Prostate gland (tissue), 2 donors: ENCODE results near the gene FAM20B. TPM values are rescaled to one million over a fixed set of nuclear protein-coding genes. Genes with fewer than 3 reads are reported as not detected.

Experiments used
- DNase-seq: peaks from one replicate; pipeline ENCODE4 v3.0.0-alpha.2; 2019; ENCODE audit warnings: low spot score
- H3K27ac ChIP-seq, 2 donors: fragments of 200-600 bp; sonication (generic); 2 replicates each; pipeline ENCODE4 v1.5.1; 2017 to 2019
- H3K27me3 ChIP-seq: fragments of 200-600 bp; sonication (generic); replicated peaks from 2 replicates; pipeline ENCODE4 v1.5.1; 2019; ENCODE audit not compliant: insufficient read depth
- H3K36me3 ChIP-seq, 2 donors: fragments of 200-600 bp; sonication (generic); 1 replicate in 1 of 2; 2 replicates in 1 of 2; pipeline versions ENCODE4 v1.5.1 to v1.8.1; 2017 to 2019
- H3K4me1 ChIP-seq: fragments of 200-600 bp; sonication (generic); replicated peaks from 2 replicates; pipeline ENCODE4 v1.5.1; 2019
- H3K4me3 ChIP-seq, 2 donors: fragments of 200-600 bp; sonication (generic); 2 replicates each; pipeline ENCODE4 v1.5.1; 2017 to 2019
- H3K9me3 ChIP-seq: fragments of 200-600 bp; sonication (generic); 2 replicates; pipeline ENCODE4 v1.5.1; 2017
- POLR2A ChIP-seq: fragments of 450-650 bp; IDR thresholded peaks from one replicate; pipeline ENCODE4 v1.6.1; 2016; ENCODE audit warnings: antibody characterized with exemption, mild to moderate bottlenecking
- POLR2AphosphoS5 ChIP-seq: sonication (generic); formaldehyde crosslinking; IDR thresholded peaks from one replicate; pipeline ENCODE4 v1.6.1; 2017; ENCODE audit warnings: antibody characterized with exemption
- WGBS: methylation state at CpG from one replicate; pipeline ENCODE4 v1.1.5; 2018; 5-methylcytosine and 5-hydroxymethylcytosine counted together
- intact Hi-C: fragments of 100-400 bp; cut with DNase I; formaldehyde crosslinking; loops from one replicate; pipeline ENCODE4 v1.14.2; 2022
- total RNA-seq, 2 donors: library from RNA; depleted of rRNA; stranded (reverse); fragments of >200 nt; gene quantifications; one replicate each; pipeline ENCODE4 v1.1.0, GENCODE V29; 2016
- TF ChIP-seq, protein P1 (sequence below), 4 experiments: fragments of 200-600 bp in 2 of 4; fragments of 450-650 bp in 2 of 4; sonication (generic) in 2 of 4; IDR thresholded peaks; 1 replicate in 3 of 4; 2 replicates in 1 of 4; pipeline ENCODE4 v1.5.1; 2016 to 2019; ENCODE audit warnings: antibody characterized with exemption in 4 of 4, mild to moderate bottlenecking in 2 of 4, moderate library complexity in 2 of 4

The FAM20B gene
- total RNA-seq, 2 donors from 2014 or later = 20.1 to 21.6 TPM

DNA sequence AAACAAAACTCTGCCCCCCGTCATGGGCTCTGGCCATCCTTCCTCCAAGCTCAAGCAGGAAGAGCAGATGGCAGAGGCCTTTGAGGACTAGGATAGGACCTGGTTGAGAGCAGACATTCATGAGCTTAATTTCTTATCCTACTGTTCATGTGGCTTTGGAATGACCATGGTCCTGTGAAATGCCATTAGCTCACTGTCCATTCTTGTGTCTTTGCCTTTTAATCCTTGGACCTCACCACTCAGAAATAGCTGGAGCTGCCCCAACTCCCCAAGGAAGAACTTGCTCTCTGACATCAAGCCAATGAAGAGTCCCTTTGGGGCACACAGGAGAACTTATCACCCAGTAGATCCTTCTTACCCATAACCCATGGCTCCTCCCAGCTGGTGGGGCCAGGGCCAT is 11.6 kb upstream of the FAM20B start:
- H3K4me1 ChIP-seq = no peaks in the 10 kb centered on the region
- intact Hi-C loops = no loop called here
- no peak overlapping the region for H3K27ac ChIP-seq
- H3K27me3 ChIP-seq = no peaks in the 10 kb centered on the region
- no peaks in the 10 kb centered on the region for H3K9me3 ChIP-seq
- TF ChIP-seq POLR2AphosphoS5 (no peak), POLR2A (no peak)
- TF ChIP-seq, protein P1, sequence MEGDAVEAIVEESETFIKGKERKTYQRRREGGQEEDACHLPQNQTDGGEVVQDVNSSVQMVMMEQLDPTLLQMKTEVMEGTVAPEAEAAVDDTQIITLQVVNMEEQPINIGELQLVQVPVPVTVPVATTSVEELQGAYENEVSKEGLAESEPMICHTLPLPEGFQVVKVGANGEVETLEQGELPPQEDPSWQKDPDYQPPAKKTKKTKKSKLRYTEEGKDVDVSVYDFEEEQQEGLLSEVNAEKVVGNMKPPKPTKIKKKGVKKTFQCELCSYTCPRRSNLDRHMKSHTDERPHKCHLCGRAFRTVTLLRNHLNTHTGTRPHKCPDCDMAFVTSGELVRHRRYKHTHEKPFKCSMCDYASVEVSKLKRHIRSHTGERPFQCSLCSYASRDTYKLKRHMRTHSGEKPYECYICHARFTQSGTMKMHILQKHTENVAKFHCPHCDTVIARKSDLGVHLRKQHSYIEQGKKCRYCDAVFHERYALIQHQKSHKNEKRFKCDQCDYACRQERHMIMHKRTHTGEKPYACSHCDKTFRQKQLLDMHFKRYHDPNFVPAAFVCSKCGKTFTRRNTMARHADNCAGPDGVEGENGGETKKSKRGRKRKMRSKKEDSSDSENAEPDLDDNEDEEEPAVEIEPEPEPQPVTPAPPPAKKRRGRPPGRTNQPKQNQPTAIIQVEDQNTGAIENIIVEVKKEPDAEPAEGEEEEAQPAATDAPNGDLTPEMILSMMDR (IDR thresholded peaks at IDR 0.05) = no peak
- no peaks in the 10 kb centered on the region for H3K36me3 ChIP-seq
- WGBS = 100% methylated on average over 1 of the region's 1 CpG
- DNase-seq = no peak
- H3K4me3 ChIP-seq = no peak overlapping the region

DNA sequence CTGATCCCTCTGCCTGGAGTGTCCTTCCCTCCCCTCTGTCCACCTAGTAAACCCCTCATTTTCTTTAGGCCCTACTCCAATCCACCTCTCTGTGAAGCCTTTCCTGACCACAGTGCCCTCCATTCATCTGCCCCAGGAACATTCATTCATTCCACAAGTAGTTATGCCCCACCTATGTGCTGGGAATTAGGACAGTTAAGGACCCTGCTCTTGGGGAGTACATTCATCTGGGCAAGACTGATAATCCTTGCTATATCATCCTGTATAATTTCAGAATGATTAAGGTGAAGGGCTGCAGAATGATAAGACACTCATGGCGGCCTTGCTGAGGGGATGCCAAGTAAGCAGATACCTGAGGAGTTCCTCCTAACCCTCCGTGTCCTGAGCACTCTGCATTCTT is 10.3 kb upstream of the FAM20B start:
- DNase-seq = no peak
- intact Hi-C loops = no loop called here

DNA sequence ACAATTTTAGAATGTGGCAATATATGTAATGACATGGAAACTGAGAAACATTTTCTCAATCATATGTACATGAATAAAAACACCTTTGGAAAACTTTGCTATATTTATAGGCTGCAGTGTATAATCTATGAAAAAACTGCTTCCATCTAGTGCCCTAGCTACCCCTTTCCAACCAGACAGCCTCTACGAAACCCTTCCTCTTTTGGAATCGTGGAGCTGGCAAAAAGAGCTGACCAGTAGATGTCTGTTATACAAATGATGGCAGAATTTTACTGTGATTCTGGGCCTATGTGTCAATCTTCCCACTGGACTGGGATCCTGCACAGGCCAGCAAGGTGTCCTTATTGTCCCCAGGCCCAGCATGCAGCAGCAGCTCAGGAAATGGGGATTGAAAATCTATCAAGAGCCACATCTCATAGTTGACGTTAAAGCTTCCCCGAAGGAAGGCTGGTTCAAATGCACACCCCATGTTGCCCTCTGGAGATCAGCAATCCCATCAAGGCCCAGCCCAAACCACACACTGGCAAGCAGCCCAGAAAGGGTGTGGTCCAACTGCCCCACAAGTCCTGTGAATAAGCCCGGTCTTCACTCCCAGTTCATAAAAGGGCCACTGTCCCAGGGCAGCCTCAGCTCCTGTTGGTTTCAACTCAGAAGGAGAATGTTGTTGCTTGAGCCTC is 8.8 kb upstream of the FAM20B start:
- TF ChIP-seq POLR2A = peak; percentile 40
- TF ChIP-seq POLR2AphosphoS5 = no peak
- TF ChIP-seq, protein P1 (IDR thresholded peaks at IDR 0.05) = peak in 1 of 4 experiments; percentile 9
- H3K27ac ChIP-seq = no peak overlapping the region

More for the DNA sequence above, 10.3 kb upstream of the FAM20B start:
- no peaks in the 10 kb centered on the region for H3K27me3 ChIP-seq
- 76% methylated on average over 2 of the region's 2 CpGs for WGBS
- H3K4me1 ChIP-seq = no peaks in the 10 kb centered on the region
- no peak overlapping the region for H3K27ac ChIP-seq
- H3K36me3 ChIP-seq = no peaks in the 10 kb centered on the region
- H3K9me3 ChIP-seq = no peaks in the 10 kb centered on the region
- TF ChIP-seq POLR2AphosphoS5 (no peak), POLR2A (no peak)
- TF ChIP-seq, protein P1 (IDR thresholded peaks at IDR 0.05) = no peak
- H3K4me3 ChIP-seq = no peak overlapping the region

DNA sequence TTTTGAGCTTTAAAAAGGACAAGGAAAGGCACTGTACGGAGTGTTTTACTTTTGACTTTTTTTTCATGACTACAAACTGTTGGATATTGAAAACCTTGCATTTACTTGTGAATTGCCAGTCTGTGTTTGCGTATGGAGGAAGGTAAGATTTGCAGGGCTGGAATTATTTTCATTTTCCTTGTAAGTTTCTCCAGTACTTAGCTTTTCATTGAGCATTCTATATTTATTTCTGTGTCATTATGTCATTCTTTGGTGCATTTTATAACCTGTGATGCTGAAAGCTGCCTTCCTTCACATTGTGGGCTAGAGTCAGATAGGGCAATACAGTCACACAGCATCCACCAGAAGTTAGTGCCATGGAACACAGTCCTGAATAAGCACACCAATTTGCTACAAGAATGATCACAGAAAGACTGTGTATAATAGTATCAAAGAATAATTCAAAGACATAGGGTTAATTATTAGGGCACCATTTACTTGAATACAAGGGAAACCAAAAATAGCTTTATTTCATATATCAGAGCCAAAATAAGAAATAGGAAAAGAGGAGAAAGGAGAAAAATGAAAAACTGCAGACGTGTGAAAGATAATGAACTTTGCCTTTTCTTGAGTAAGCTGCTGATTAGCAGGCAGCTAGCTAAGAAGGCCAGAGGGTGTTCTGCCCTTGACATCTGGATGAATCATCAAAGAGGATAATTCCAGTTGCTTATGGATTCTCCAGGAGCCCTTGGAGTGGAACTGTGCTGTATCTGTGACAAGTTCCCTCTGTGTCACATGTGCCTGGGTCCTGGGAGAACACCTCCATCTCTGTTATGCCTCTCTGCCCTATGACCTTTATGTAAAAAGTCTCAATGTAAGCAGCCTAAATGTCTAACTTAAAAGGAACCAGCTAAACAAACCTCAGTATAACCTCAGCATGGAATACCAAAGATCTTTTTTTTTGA is 8.0 kb upstream of the FAM20B start:
- intact Hi-C loops = no loop called here
- WGBS = 46% methylated on average over 3 of the region's 3 CpGs
- Histone ChIP-seq H3K27ac (no peak overlapping the region), H3K4me3 (no peak overlapping the region), H3K4me1 (no peaks in the 10 kb centered on the region), H3K9me3 (no peaks in the 10 kb centered on the region), H3K27me3 (no peaks in the 10 kb centered on the region), H3K36me3 (no peaks in the 10 kb centered on the region)
- DNase-seq = no peak
- TF ChIP-seq, protein P1 (IDR thresholded peaks at IDR 0.05) = no peak
- TF ChIP-seq POLR2AphosphoS5 (no peak), POLR2A (no peak)

More for the DNA sequence above, 8.8 kb upstream of the FAM20B start:
- H3K4me3 ChIP-seq = no peak overlapping the region
- no peaks in the 10 kb centered on the region for H3K4me1 ChIP-seq
- H3K36me3 ChIP-seq = no peaks in the 10 kb centered on the region
- peak; percentile 75 for DNase-seq
- 33% methylated on average over 5 of the region's 5 CpGs for WGBS
- intact Hi-C loops = no loop called here
- H3K27me3 ChIP-seq = no peaks in the 10 kb centered on the region
- no peaks in the 10 kb centered on the region for H3K9me3 ChIP-seq
